Right lobe of liver (tissue), 6 donors: ENCODE results near the gene DENND11. TPM values are rescaled to one million over a fixed set of nuclear protein-coding genes. Genes with fewer than 3 reads are reported as not detected.
A peak's percentile ranks its signal among the peaks of the same experiment; 100 is the strongest.

Experiments used
- ATAC-seq, 4 donors: fragments of 200-7000 bp; cut with Tn5 transposase; one replicate each; pipeline ENCODE4 v1.9.1; 2020; ENCODE audit warnings: mild to moderate bottlenecking in 4 of 4, moderate library complexity in 4 of 4
- DNase-seq, 3 donors: peaks; one replicate each; pipeline ENCODE4 v3.0.0-alpha.2; 2020
- H3K27ac ChIP-seq, 3 donors: fragments of 200-600 bp; one replicate each; pipeline ENCODE4 v1.8.0; 2022
- H3K27me3 ChIP-seq, 2 donors: fragments of 200-600 bp; one replicate each; pipeline ENCODE4 v1.8.0; 2022
- H3K36me3 ChIP-seq, 4 donors: fragments of 200-600 bp; sonication (generic) in 1 of 4; one replicate each; pipeline versions ENCODE4 v1.5.1 to v1.8.0; 2017 to 2022; ENCODE audit warnings: control low read depth in 1 of 4
- H3K4me1 ChIP-seq, 4 donors: fragments of 200-600 bp; sonication (generic) in 1 of 4; one replicate each; pipeline versions ENCODE4 v1.5.1 to v1.8.0; 2017 to 2022; ENCODE audit warnings: control low read depth in 1 of 4
- H3K4me3 ChIP-seq, 3 donors: fragments of 200-600 bp; one replicate each; pipeline ENCODE4 v1.8.0; 2022
- H3K9me3 ChIP-seq, 4 donors: fragments of 200-600 bp; sonication (generic) in 1 of 4; one replicate each; pipeline versions ENCODE4 v1.5.1 to v1.8.0; 2017 to 2022; ENCODE audit warnings: control low read depth in 1 of 4
- POLR2A ChIP-seq: fragments of 450-650 bp; IDR thresholded peaks from one replicate; pipeline ENCODE4 v1.6.1; 2017; ENCODE audit warnings: antibody characterized with exemption, mild to moderate bottlenecking
- WGBS: methylation state at CpG from one replicate; pipeline ENCODE4 v1.1.6; 2018; ENCODE audit warnings: low coverage, low lambda C conversion rate; ENCODE audit not compliant: insufficient coverage; ENCODE audit errors: missing lambda C conversion rate; 5-methylcytosine and 5-hydroxymethylcytosine counted together
- intact Hi-C, 2 donors: fragments of 100-400 bp; cut with DNase I; formaldehyde crosslinking; loops; one replicate each; pipeline versions ENCODE4 v1.11.2 to v1.14.1; 2022
- total RNA-seq, 6 experiments: library from RNA; depleted of rRNA in 2 of 6; stranded (reverse); fragments of >200 nt in 2 of 6; fragmentation: NEBNext Ultra II Directional in 3 of 6; extraction: Animal tissue kit (Norgen Biotek cat#: 25700) in 3 of 6; gene quantifications; one replicate each; pipeline versions ENCODE4 v1.1.0 to v1.2.4, GENCODE V29; 2016 to 2023
- TF ChIP-seq, protein P1 (sequence below), 4 donors: fragments of 200-600 bp in 3 of 4; fragments of 450-650 bp in 1 of 4; IDR thresholded peaks; one replicate each; pipeline versions ENCODE4 v1.5.1 to v1.8.0; 2016 to 2022; ENCODE audit warnings: antibody characterized with exemption in 4 of 4, mild to moderate bottlenecking in 2 of 4
- donor health status: DM: no; HTN: yes; CAD: no.
- donor health status: DM: no; HTN: no; CAD: no.
- donor health status: DM: no; HTN: no; CAD: no.
- donor health status: DM: no; HTN: yes; CAD: no.
- donor health status: DM: no; HTN: yes; CAD: no.

Gene DENND11
- total RNA-seq, 6 experiments from 2014 or later: 24.4 to 30.8 (median 26.3) TPM

DNA sequence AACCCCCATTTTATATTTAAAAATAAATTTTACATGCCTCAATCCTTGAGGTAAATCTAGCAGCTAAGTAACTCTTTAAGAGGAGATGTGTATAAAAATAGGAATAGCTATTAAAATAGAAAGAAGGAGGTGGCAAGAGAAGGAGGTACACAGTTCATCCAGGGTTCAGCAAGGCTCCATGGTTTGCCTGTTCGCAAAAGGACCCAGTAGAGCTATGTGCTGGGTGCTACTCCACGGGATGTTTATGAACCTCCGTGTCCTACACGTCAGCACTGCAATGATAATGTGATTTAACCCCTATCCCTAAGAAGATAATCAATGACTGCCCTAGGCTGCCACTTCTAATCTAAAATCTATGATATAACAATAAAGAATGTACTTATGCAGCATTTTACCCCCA is 926 bp upstream of the DENND11 start:
- Histone ChIP-seq H3K9me3 (no peaks in the 10 kb centered on the region), H3K4me1 (peaks cover 0 to 13% (median 4%) of the 10 kb centered on the region in 4 donors), H3K36me3 (no peaks in the 10 kb centered on the region), H3K4me3 (peak overlapping the region in 1 of 3 donors; percentile 72), H3K27ac (no peak overlapping the region), H3K27me3 (no peaks in the 10 kb centered on the region)
- no peak for DNase-seq
- intact Hi-C loops: no loop called here
- ATAC-seq: no peak
- WGBS: 68% methylated on average over 4 of the region's 4 CpGs
- TF ChIP-seq, protein P1, sequence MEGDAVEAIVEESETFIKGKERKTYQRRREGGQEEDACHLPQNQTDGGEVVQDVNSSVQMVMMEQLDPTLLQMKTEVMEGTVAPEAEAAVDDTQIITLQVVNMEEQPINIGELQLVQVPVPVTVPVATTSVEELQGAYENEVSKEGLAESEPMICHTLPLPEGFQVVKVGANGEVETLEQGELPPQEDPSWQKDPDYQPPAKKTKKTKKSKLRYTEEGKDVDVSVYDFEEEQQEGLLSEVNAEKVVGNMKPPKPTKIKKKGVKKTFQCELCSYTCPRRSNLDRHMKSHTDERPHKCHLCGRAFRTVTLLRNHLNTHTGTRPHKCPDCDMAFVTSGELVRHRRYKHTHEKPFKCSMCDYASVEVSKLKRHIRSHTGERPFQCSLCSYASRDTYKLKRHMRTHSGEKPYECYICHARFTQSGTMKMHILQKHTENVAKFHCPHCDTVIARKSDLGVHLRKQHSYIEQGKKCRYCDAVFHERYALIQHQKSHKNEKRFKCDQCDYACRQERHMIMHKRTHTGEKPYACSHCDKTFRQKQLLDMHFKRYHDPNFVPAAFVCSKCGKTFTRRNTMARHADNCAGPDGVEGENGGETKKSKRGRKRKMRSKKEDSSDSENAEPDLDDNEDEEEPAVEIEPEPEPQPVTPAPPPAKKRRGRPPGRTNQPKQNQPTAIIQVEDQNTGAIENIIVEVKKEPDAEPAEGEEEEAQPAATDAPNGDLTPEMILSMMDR (IDR thresholded peaks at IDR 0.05): no peak
- no peak for TF ChIP-seq POLR2A

DNA sequence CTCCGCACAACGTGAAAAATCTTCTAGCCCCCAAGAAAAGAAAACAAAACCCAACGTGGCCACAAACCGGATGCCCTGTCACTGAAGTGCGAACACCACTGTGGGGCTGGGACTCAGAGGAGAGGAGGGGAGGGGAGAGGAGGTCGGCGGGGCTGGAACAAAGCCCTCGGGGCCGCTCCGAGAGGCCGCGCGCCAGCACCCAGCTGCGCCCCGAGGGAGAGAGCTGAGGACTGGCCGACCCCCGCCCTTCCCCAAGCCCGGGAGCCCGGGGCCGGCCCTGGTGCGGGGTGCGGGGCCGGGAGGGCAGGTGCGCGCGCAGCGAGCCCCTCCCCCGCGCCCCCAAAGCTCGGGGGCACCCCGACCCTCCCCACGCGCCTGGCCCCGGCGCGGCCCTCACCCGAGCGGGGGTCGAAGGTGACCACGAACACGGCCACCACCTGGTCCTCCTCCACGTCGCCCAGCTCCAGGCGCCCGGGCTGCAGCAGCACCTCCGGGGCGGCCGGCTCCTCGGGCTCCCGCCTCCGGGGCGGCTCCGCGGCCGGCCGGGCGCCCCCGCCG is 398 bp downstream of the DENND11 start:
- no peaks in the 10 kb centered on the region for H3K27me3 ChIP-seq
- ATAC-seq: peak; percentile 55 to 78 (median 70)
- H3K4me3 ChIP-seq: peak overlapping the region; percentile 70 to 86 (median 85)
- no peaks in the 10 kb centered on the region for H3K36me3 ChIP-seq
- DNase-seq: peak; percentile 51 to 61 (median 55)
- peak overlapping the region; percentile 76 to 87 (median 82) for H3K27ac ChIP-seq
- TF ChIP-seq POLR2A: no peak
- TF ChIP-seq, protein P1 (IDR thresholded peaks at IDR 0.05): no peak
- peaks cover 0 to 26% (median 9%) of the 10 kb centered on the region in 4 donors for H3K4me1 ChIP-seq
- intact Hi-C loops: no loop called here
- WGBS: 0% methylated on average over 1 of the region's 59 CpGs
- no peaks in the 10 kb centered on the region for H3K9me3 ChIP-seq

DNA sequence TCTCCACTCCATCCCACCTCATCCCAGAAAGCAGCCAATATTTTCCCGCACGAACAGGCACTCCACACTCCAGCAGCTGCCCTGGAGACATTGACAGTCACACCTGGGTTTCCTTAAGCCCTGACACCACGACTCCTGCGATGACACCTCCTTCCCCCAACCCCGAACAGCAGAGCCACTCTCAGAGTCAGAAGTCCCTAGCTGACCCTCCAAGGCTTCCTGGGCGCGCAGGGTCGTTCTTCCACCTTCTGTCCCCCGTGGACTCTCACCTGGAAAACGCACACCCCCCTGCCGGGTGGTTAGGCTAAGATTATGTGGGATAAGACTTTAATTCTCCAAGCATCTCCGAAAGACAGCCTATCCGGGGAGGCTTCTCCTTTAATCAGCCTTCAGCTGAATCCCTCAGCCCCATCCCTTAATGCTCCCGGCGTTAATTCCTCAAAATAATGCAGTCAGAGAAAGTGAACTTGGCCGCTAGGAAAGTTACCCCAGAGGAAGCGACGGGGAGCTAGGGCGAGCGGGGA is 1.1 kb downstream of the DENND11 start:
- intact Hi-C loops: no loop called here
- DNase-seq (no peak), ATAC-seq (peak in 3 of 4 donors; percentile 6 to 21 (median 6))
- H3K27ac ChIP-seq: peak overlapping the region; percentile 20 to 87 (median 82)
- H3K27me3 ChIP-seq: no peaks in the 10 kb centered on the region
- H3K4me1 ChIP-seq: peaks cover 0 to 33% (median 14%) of the 10 kb centered on the region in 4 donors
- TF ChIP-seq, protein P1 (IDR thresholded peaks at IDR 0.05): no peak
- TF ChIP-seq POLR2A: no peak
- H3K36me3 ChIP-seq: no peaks in the 10 kb centered on the region
- H3K4me3 ChIP-seq: peak overlapping the region; percentile 70 to 86 (median 85)
- no peaks in the 10 kb centered on the region for H3K9me3 ChIP-seq
- WGBS: 4% methylated on average over 18 of the region's 20 CpGs

- ATAC-seq: no peak
- no peaks in the 10 kb centered on the region for H3K9me3 ChIP-seq
- H3K27me3 ChIP-seq: no peaks in the 10 kb centered on the region
- no peaks in the 10 kb centered on the region for H3K36me3 ChIP-seq
- H3K4me1 ChIP-seq: peaks cover 0 to 38% (median 16%) of the 10 kb centered on the region in 4 donors
- H3K4me3 ChIP-seq: peak overlapping the region; percentile 70 to 86 (median 85)
- no peak for DNase-seq
- H3K27ac ChIP-seq: peak overlapping the region in 2 of 3 donors; percentile 38 to 82
- 61% methylated on average over 5 of the region's 5 CpGs for WGBS
- TF ChIP-seq POLR2A: no peak
- TF ChIP-seq, protein P1 (IDR thresholded peaks at IDR 0.05): no peak
- intact Hi-C loops: no loop called here
Measured at GRCh38 chr7:141700296-141700847, 1.6 kb downstream of the DENND11 start.
